Inflammatory macrophage (primary cell): Measurements from ENCODE around the gene RBMY1A1.
"Not testable (repeated sequence)": the region's sequence is repeated elsewhere in the genome, so short reads cannot be mapped to it uniquely, and the experiment has no call there.

Source experiments
- DNase-seq, 2 donors: peaks; one replicate each; pipeline ENCODE4 v3.0.0-alpha.2; 2020 to 2022
- total RNA-seq, 18 experiments: gene quantifications; one replicate each; lab custom pipeline; 2026; ENCODE audit warnings: mixed read lengths in 6 of 18, inconsistent platforms in 2 of 18; lab: John Stamatoyannopoulos, UW

Gene RBMY1A1
- total RNA-seq = 0 to 0.03 (median 0) reads per million in 18 experiments

- DNase-seq = not testable (repeated sequence)
Measured at GRCh38 chrY:21534579-21534978, at the start of gene RBMY1A1. RBMY1A1 (plus strand) TSS chrY:21534879; CDS start chrY:21536892, 2,013 bp downstream.

DNA sequence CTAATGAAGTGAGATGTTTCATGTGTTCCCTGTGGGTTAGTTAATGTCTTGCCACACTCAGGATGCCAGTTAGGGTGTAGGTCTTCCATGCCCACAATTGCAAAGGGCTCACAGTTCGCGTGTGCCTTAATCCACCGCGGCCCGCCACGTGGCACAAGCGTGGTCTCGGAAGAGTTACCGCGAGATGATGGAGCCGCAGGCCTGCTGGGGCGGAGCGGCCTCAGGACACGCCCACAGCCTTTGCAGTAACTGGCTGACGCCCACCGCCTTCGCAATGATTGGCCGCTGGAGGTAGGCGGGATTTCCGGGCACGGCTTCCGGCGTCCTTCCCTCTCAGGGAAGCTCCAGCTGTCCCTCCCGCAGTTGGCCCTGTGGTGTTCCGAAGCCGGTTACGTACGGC lies 23.6 kb upstream of the RBMY1A1 start, which contains the start of gene RBMY1B:
RBMY1B (plus strand) TSS at position 301 of the 400 bp plus-strand sequence. CDS start 2,013 bp downstream, outside the sequence.
- not testable (repeated sequence) for DNase-seq

DNA sequence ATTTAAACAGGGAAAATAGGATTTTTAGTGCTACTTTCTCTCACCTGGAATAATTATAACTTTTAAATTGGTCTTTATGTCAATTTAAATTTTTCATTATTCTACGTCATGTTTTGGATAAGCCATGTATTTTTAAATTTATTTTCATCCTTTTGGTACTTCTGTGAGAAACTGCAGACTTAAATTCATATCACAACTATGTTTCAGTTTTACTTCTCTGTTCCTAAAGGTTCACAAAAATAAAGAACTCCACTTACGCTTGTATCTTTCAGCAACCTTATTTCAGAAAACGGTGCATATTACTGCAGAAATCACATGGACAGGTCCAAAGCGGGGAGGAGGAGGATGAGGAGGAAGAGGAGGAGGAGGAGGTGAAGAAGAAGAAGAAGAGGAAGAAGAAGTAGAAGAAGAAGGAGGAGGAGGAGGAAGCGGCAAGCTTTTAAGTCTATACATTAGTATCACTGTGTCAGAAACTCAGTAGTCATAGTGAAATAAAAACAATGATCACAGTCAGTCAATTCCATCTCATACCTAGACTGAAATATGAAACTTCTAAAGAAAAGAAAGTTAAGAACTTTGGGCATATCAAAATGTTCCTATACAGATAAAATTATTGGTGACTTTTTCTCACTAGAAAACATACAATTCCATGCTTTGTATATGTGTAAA lies 24.8 kb downstream of the RBMY1A1 start:
- DNase-seq = not testable (repeated sequence)

DNA sequence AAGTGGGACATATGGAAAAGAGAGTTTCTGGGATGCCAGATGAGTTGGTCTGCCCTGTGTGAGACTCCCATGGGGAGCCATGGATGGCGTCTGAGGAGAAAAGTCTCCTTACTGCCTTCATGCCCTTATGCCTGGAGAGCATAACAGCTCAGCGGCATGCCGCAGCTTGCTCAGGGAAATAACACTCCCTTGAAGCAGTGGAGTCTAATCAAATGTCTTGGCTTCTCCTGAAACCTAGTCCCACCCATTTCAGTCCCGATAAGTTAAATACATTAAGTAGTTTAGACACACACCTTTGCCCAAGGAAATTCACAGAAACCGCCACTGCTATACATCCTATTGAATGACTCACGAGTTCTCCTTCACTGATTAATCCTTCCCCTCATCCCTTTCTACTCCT lies 50.8 kb downstream of the RBMY1A1 start:
- no peak for DNase-seq

- not testable (repeated sequence) for DNase-seq
Measured at GRCh38 chrY:21586454-21586853, 51.8 kb downstream of the RBMY1A1 start.

DNA sequence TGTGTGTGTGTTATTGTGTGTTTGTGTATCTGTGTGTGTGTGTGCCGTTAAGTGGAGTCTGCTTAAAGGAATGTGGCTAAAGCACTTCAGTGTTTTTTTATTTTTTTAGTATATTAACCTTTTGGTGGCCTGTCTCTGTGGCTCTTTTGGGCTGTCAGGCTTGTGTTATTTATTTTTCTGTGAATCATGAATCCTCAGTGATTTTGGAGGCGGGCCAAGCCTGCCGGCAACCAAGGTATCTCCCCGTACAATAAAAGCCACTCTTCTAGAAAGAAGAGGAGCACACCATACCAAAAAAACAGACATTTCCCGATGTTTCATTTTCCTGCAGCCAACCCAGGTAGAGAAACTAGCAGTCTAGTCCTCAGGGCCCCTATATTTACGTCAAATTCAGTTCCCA lies 57.4 kb downstream of the RBMY1A1 start:
- no peak for DNase-seq

DNA sequence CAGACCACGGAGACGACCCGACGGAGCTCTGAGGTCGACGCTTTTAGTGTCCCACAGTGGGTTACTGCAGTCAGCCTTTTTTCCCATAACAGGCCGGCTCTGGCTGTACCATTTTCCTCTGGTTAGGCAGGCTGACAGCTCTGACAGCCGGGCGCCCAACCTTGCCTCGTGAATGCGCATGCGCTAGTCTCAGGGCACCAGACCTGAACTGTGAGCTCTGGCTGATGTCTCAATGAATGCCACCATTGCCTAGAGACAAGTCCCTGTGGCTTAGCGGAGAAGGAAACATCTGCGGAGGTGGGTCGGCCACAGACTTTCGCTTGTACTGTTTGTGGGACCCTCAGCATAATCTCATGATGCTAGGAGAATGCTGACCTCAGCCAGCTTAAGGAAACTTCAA lies 61.6 kb downstream of the RBMY1A1 start:
- not testable (repeated sequence) for DNase-seq
